SKM-1 treated with dmso at 0.1 percent for 144 hours (cell line): ENCODE results near the gene MBNL2.

ENCODE experiments used
- DNase-seq: peaks from one replicate; lab custom pipeline; 2025; ENCODE audit not compliant: unreplicated experiment; lab: John Stamatoyannopoulos, UW

MBNL2 gene

GRCh38 chr13:97267418-97268059 lies 45.4 kb downstream of the MBNL2 start:
- DNase-seq: no peak

- DNase-seq: no peak
These were observed 46.6 kb downstream of the MBNL2 start for GRCh38 chr13:97268772-97269171.

GRCh38 chr13:97269603-97270002 lies 47.5 kb downstream of the MBNL2 start:
- DNase-seq: no peak

- DNase-seq: no peak
These were observed 50.4 kb downstream of the MBNL2 start for GRCh38 chr13:97272526-97272925.

- DNase-seq: no peak
These were observed 51.3 kb downstream of the MBNL2 start for GRCh38 chr13:97273341-97273831.

- DNase-seq: no peak
These were observed 52.9 kb downstream of the MBNL2 start for GRCh38 chr13:97274829-97275649.

GRCh38 chr13:97275776-97276501 lies 53.8 kb downstream of the MBNL2 start:
- DNase-seq: no peak

- no peak for DNase-seq
These were observed 54.7 kb downstream of the MBNL2 start for GRCh38 chr13:97276862-97277269.

GRCh38 chr13:97278435-97279411 lies 56.6 kb downstream of the MBNL2 start:
- DNase-seq: no peak

- DNase-seq: no peak
These were observed 57.8 kb downstream of the MBNL2 start for GRCh38 chr13:97279913-97280312.

GRCh38 chr13:97280478-97280877 lies 58.3 kb downstream of the MBNL2 start:
- DNase-seq: no peak

- DNase-seq: no peak
These were observed 58.9 kb downstream of the MBNL2 start for GRCh38 chr13:97281028-97281427.

- no peak for DNase-seq
These were observed 60.6 kb downstream of the MBNL2 start for GRCh38 chr13:97282705-97283104.

GRCh38 chr13:97283888-97284287 lies 61.8 kb downstream of the MBNL2 start:
- DNase-seq: no peak

- DNase-seq: no peak
These were observed 62.4 kb downstream of the MBNL2 start for GRCh38 chr13:97284558-97284957.

- DNase-seq: no peak
These were observed 63.3 kb downstream of the MBNL2 start for GRCh38 chr13:97285221-97285955.

GRCh38 chr13:97286317-97287046 lies 64.3 kb downstream of the MBNL2 start:
- no peak for DNase-seq

GRCh38 chr13:97287047-97287383 lies 64.9 kb downstream of the MBNL2 start:
- DNase-seq: no peak

GRCh38 chr13:97288486-97288900 lies 66.4 kb downstream of the MBNL2 start:
- no peak for DNase-seq
